Esophagus (tissue), 2 donors: ENCODE data around the gene PRX. TPM values are rescaled to one million over a fixed set of nuclear protein-coding genes. Genes with fewer than 3 reads are reported as not detected.

Experiments used
- H3K27ac ChIP-seq, 2 donors: one replicate each; pipeline ENCODE4 v1.5.1; 2013; ENCODE audit warnings: low read depth in 2 of 2, mild to moderate bottlenecking in 2 of 2, inconsistent platforms in 1 of 2, low read length in 1 of 2, moderate library complexity in 1 of 2
- H3K27me3 ChIP-seq, 2 donors: one replicate each; pipeline ENCODE4 v1.6.1; 2013; ENCODE audit warnings: low read length in 2 of 2, control low read depth in 1 of 2, mild to moderate bottlenecking in 1 of 2; ENCODE audit not compliant: insufficient read depth in 2 of 2, control insufficient read depth in 1 of 2
- H3K36me3 ChIP-seq, 2 donors: one replicate each; pipeline ENCODE4 v1.6.1; 2013; ENCODE audit warnings: low read length in 1 of 2; ENCODE audit not compliant: control insufficient read depth in 2 of 2, insufficient read depth in 2 of 2
- H3K4me1 ChIP-seq, 2 donors: one replicate each; pipeline ENCODE4 v1.6.1; 2013; ENCODE audit warnings: low read length in 1 of 2; ENCODE audit not compliant: control insufficient read depth in 2 of 2, insufficient read depth in 2 of 2
- H3K4me3 ChIP-seq, 2 donors: one replicate each; pipeline ENCODE4 v1.5.1; 2013; ENCODE audit warnings: low read length in 2 of 2, mild to moderate bottlenecking in 2 of 2, low read depth in 1 of 2, moderate library complexity in 1 of 2
- H3K9me3 ChIP-seq, 2 donors: one replicate each; pipeline ENCODE4 v1.6.1; 2013; ENCODE audit warnings: mild to moderate bottlenecking in 2 of 2, low read depth in 1 of 2, low read length in 1 of 2, moderate library complexity in 1 of 2; ENCODE audit not compliant: control insufficient read depth in 2 of 2, insufficient read depth in 1 of 2
- WGBS, 2 donors: extraction: QIAGEN DNeasy Blood & Tissue Kit; methylation state at CpG; one replicate each; pipeline ENCODE4 v1.1.7; 2013; 5-methylcytosine and 5-hydroxymethylcytosine counted together
- polyA plus RNA-seq, 2 donors: library from polyadenylated mRNA; stranded (reverse); fragments of 200-250 nt; gene quantifications; one replicate each; pipeline ENCODE4 v1.2.3, GENCODE V29; 2013
- donor health status: healthy with polysubstance abuse.
- donor health status: Bipolar disorder and iron deficiency.

Gene PRX
- polyA plus RNA-seq, 2 donors, result 1.0 to 1.1 TPM

GRCh38 chr19:40360020-40360707 is 53.0 kb downstream of the PRX start:
- Histone ChIP-seq H3K36me3 (no peaks in the 10 kb centered on the region), H3K27me3 (no peaks in the 10 kb centered on the region), H3K9me3 (no peaks in the 10 kb centered on the region), H3K4me1 (peaks cover 0 to 2% of the 10 kb centered on the region in 2 donors), H3K4me3 (no peak overlapping the region), H3K27ac (no peak overlapping the region)
- WGBS, 2 donors, result 87 to 88% methylated on average over 12 to 13 of the region's 13 CpGs

GRCh38 chr19:40358773-40359172 is 54.4 kb downstream of the PRX start:
- no peak overlapping the region for H3K4me3 ChIP-seq
- no peak overlapping the region for H3K27ac ChIP-seq
- H3K4me1 ChIP-seq, result peaks cover 0 to 2% of the 10 kb centered on the region in 2 donors
- WGBS, 2 donors, result 89 to 90% methylated on average over 5 of the region's 5 CpGs
- no peaks in the 10 kb centered on the region for H3K9me3 ChIP-seq
- H3K27me3 ChIP-seq, result no peaks in the 10 kb centered on the region
- no peaks in the 10 kb centered on the region for H3K36me3 ChIP-seq

GRCh38 chr19:40357640-40358039 is 55.5 kb downstream of the PRX start:
- Histone ChIP-seq H3K36me3 (no peaks in the 10 kb centered on the region), H3K27ac (no peak overlapping the region), H3K27me3 (no peaks in the 10 kb centered on the region), H3K4me1 (peaks cover 0 to 2% of the 10 kb centered on the region in 2 donors), H3K4me3 (no peak overlapping the region), H3K9me3 (no peaks in the 10 kb centered on the region)
- 81 to 84% methylated on average over 3 of the region's 3 CpGs for WGBS, 2 donors

DNA sequence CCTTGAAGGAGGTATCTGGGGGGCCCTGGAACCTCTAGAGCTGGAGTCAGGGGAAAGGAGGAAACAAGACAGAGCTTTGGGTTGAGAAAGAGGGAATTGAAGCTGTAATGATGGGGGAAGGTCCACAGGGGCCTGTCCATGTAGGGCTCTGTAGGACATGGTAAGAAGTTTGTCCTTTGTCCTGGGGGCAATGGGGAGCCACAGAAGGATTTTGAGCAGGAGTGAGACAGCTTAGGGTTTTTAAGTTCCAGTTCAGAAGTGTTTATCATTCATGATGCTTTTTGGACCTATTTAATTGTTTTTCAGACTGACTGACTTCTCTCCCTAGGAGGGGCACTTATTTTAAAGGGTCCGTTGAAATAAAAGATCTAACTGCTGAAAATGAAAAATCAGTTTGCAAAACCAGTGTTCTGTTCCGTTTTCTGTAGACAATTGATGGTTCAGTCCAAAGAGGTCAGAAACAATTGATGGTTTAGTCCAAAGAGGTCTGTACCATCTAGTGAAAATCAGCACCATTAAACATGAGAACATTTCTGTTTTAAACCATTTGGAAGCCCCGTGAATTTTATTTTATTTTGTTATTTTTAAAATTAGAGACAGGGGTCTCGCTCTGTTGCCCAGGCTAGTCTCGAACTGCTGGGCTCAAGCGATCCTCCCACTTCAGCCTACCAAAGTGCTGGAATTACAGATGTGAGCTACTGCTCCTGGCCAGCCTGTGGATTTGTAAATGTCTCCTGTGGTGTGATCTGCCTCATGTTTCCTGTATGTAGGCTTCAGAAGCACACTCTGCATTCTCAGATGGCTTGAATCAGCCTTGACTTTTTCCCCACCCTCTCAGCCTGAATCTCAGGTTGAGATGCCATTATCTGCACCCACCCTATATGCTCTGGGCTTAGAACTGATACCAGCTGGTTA is 56.2 kb downstream of the PRX start:
- no peak overlapping the region for H3K4me3 ChIP-seq
- no peaks in the 10 kb centered on the region for H3K9me3 ChIP-seq
- no peaks in the 10 kb centered on the region for H3K36me3 ChIP-seq
- no peak overlapping the region for H3K27ac ChIP-seq
- no peaks in the 10 kb centered on the region for H3K27me3 ChIP-seq
- 86 to 93% methylated on average over 6 of the region's 6 CpGs for WGBS, 2 donors
- peaks cover 0 to 2% of the 10 kb centered on the region in 2 donors for H3K4me1 ChIP-seq

DNA sequence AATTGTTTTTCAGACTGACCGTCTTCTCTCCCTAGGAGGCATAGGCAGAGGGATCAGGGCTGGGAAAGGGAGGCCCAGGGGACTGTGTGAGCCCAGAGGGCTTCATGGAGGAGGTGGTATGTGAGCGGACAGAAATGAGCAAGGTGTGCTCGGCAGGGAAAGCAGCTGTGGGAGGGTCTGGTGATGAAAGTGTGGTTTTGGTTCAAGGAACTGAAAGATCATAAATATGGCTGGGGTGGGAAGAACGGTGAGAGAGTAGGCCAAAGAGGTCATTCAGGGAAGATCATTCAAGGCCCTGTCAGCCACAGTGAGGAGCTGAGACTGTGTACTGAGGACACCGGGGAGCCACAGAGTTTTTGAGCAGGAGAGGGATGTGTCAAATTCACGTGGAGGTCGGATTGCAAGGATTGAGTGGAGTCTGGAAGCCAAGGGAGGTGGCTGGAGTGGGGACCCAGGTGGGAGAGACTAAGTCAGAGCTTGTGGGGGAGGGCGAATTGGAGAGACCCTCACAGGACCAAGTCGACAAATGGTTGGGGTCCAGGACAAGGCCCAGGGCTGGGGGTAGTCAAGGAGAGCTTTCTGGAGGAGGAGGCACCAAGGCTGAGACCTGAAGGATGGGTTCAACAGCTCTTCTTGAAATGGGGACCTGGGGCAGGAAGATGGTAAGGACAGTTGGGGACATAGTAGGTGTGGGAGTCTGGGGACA is 57.0 kb downstream of the PRX start:
- 83 to 88% methylated on average over 9 of the region's 9 CpGs for WGBS, 2 donors
- H3K4me1 ChIP-seq, result peaks cover 0 to 3% of the 10 kb centered on the region in 2 donors
- H3K27ac ChIP-seq, result no peak overlapping the region
- H3K27me3 ChIP-seq, result no peaks in the 10 kb centered on the region
- no peak overlapping the region for H3K4me3 ChIP-seq
- no peaks in the 10 kb centered on the region for H3K9me3 ChIP-seq
- H3K36me3 ChIP-seq, result no peaks in the 10 kb centered on the region

DNA sequence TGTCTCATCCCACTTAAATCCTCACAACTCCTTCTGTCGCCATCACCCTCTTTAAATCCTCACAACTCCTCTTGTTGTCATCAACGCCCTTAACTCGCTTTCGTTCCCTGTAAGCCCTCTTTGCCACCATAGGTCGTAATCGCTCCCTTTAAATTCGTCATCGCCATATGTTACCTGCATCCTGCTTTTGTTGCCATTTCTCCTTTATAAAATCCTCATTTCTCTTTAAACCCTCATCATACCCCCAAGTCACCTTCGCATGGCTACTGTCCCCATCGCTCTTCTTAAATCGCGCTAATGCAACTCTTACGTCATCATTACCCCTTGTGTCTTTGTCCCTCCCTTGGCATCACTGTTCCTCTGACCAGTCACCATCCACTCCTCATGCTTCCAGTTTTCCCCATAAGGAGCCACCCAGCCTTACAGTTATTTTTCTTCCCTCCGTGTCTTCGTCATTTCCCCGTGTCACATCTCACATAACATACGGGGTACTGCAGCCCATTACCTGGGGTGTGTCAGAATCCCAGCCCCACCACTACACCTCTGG is 64.1 kb downstream of the PRX start:
- peaks cover 2 to 8% of the 10 kb centered on the region in 2 donors for H3K4me1 ChIP-seq
- no peaks in the 10 kb centered on the region for H3K27me3 ChIP-seq
- WGBS, 2 donors, result 10 to 14% methylated on average over 17 of the region's 17 CpGs
- peak overlapping the region; percentile 53 to 76 for H3K27ac ChIP-seq
- no peaks in the 10 kb centered on the region for H3K9me3 ChIP-seq
- no peaks in the 10 kb centered on the region for H3K36me3 ChIP-seq
- peak overlapping the region; percentile 67 to 72 for H3K4me3 ChIP-seq

- WGBS, 2 donors, result 0% methylated on average over 71 to 77 of the region's 77 CpGs
- Histone ChIP-seq H3K4me1 (peaks cover 2 to 8% of the 10 kb centered on the region in 2 donors), H3K27ac (peak within 1 kb of the TSS; percentile 74 to 76), H3K36me3 (peaks cover 0 to 2% of the 10 kb centered on the region in 2 donors), H3K9me3 (no peaks in the 10 kb centered on the region), H3K27me3 (no peaks in the 10 kb centered on the region), H3K4me3 (peak within 1 kb of the TSS; percentile 67 to 72)
These were observed 64.9 kb downstream of the PRX start, which contains the start of the genes C19orf47 and PLD3 for GRCh38 chr19:40348125-40348913. Gene C19orf47, minus strand, starts transcription at chr19:40348397. Its CDS starts 6,540 bp downstream, at chr19:40341857. Gene PLD3, plus strand, starts transcription at chr19:40348695. Its CDS starts 17,789 bp downstream, at chr19:40366484.

GRCh38 chr19:40344422-40344821 is 68.8 kb downstream of the PRX start:
- Histone ChIP-seq H3K27me3 (no peaks in the 10 kb centered on the region), H3K4me1 (peaks cover 0 to 7% of the 10 kb centered on the region in 2 donors), H3K9me3 (no peaks in the 10 kb centered on the region), H3K4me3 (no peak overlapping the region), H3K36me3 (peaks cover 0 to 2% of the 10 kb centered on the region in 2 donors), H3K27ac (peak overlapping the region in 1 of 2 donors; percentile 64)
- WGBS, 2 donors, result 68 to 72% methylated on average over 7 of the region's 7 CpGs
